GM12878 (cell line): Measurements from ENCODE around the gene FZR1.
"Not testable (repeated sequence)": the region's sequence is repeated elsewhere in the genome, so short reads cannot be mapped to it uniquely, and the experiment has no call there.

Experiments
- CBFB ChIP-seq: IDR thresholded peaks from 2 replicates; pipeline ENCODE4 v1.6.1; 2016; ENCODE audit warnings: antibody characterized with exemption, low read depth
- CTCF ChIP-seq, 3 experiments: IDR thresholded peaks in 2 of 3; conservative IDR thresholded peaks in 1 of 3; 2 replicates each; pipeline ENCODE4 v1.5.1; 2011; ENCODE audit warnings: low read depth in 3 of 3, low read length in 3 of 3, mild to moderate bottlenecking in 3 of 3, control low read depth in 2 of 3, moderate library complexity in 2 of 3, inconsistent platforms in 1 of 3, mixed read lengths in 1 of 3; ENCODE audit not compliant: control insufficient read depth in 2 of 3, insufficient read depth in 1 of 3; ENCODE audit errors: extremely low read depth in 1 of 3
- MXI1 ChIP-seq: fragments of 150-350 bp; IDR thresholded peaks from 2 replicates; pipeline ENCODE4 v1.6.1; 2011; ENCODE audit warnings: low read depth, mild to moderate bottlenecking, inconsistent platforms, low read length, improper control_type of control experiment
- REST ChIP-seq: IDR thresholded peaks from 2 replicates; pipeline ENCODE4 v1.6.1; 2012; ENCODE audit warnings: mild to moderate bottlenecking, low read depth, low read length
- SMC3 ChIP-seq: IDR thresholded peaks from 2 replicates; pipeline ENCODE4 v1.6.1; 2011; ENCODE audit warnings: low read length, improper control_type of control experiment, borderline replicate concordance
- TCF7 ChIP-seq: IDR thresholded peaks from 2 replicates; pipeline ENCODE4 v1.6.1; 2014; ENCODE audit warnings: antibody characterized with exemption, borderline replicate concordance

GRCh38 chr19:3584036-3584802 is 78.1 kb downstream of the FZR1 start:
- not testable (repeated sequence) for TF ChIP-seq CBFB; CTCF (IDR thresholded peaks at IDR 0.05 in 2 of 3, conservative IDR thresholded peaks at IDR 0.05 in 1 of 3; ENCODE audit: control insufficient read depth in 2 of 3, extremely low read depth in 1 of 3, insufficient read depth in 1 of 3, low read depth in 3 of 3, low read length in 3 of 3); SMC3; REST; TCF7; MXI1
